GM18511 (cell line): ENCODE measurements around the gene SPC24.
"Not testable (repeated sequence)": the region's sequence is repeated elsewhere in the genome, so short reads cannot be mapped to it uniquely, and the experiment has no call there.

Experiments used
- ATAC-seq: cut with Tn5 transposase; IDR thresholded peaks from one replicate; pipeline ENCODE4 v1.9.1; 2021; ENCODE audit warnings: mild to moderate bottlenecking, moderate library complexity; ENCODE audit not compliant: unreplicated experiment

The SPC24 gene

DNA sequence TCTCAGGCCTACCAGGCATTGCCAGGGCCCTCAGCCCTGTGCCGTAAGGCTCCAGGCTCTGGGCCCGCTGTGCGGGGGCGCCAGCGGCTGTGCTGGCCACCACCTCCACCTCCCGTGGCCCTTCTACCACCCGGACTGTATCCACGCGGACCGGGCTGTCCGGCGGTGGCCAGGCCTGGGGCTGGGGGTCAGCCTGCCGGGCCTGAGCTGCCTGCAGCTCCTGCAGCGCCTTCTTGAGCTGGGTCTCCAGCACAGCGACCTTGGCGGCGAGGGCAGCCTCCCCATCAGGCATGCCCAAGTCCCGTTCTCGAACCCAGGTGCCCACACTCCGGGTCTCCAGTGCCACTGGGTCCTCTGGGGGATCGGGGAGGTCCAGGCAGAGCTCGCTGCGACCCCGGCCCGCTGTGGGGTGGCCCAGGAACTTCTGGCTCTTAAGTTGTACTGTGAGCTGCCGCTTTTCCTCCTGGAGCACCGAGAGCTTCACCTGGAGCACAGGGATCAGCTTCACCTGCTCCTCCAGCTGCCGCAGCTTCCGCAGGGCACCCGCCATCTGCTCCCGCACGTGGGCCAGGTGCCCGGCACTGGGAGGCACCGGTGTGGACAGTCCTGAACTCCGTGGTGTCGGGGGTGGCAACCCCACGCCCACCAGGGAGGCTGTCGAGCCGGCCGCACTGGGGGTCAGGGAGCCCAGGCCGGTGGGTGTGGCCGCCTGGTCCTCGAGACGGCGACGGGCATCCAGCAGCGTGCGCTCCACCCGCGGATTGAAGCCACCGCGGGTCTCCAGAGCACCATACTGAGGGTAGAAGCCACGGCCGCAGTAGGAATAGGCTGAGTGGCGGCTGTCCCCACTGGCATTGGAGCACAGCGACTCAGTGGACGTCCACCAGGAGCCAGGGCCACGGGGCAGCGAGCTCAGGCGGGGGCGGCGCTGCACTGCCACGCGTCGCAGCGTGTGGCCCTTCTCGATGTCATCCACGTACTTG lies 37.7 kb upstream of the SPC24 start:
- ATAC-seq = no peak

DNA sequence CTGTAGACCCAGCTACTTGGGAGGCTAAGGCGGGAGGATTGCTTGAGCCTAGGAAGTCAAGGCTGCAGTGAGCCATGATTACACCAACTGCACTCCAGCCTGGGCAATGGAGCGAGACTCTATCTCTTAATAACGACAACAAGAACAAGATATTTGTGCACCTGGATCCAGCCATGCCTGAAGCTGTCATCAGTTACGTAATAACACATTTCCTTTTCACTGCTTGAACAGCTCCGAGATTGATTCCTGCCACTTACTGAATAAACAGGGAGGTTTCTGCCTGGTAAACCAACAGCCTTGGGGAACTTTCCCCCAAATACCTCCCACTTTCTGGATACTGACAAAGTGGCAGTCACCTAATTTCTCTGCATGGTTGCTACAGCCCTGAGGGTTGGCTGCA lies 36.4 kb upstream of the SPC24 start:
- no peak for ATAC-seq

DNA sequence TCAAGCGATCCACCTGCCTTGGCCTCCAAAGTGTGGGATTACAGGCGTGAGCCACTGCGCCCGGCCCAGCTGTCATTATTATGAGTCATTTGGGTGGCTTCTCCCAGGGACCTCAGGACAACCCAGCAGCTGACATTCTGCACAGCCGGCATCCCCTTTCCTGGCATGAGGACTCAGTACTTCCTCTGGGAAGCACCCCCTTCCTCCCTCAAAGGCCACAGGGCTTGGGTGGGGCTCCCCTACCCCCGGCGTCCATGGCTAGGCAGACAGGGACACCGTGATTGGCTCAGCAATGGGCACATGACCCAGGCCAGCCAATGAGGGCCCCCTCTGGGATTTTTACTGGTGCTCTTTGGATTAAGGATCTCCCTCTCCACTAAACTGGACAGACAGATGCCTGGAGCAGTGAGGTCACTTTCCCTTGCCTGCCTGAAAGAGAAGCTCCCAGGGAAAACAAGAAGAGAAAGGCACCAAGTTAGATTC lies 35.7 kb upstream of the SPC24 start:
- ATAC-seq = no peak

DNA sequence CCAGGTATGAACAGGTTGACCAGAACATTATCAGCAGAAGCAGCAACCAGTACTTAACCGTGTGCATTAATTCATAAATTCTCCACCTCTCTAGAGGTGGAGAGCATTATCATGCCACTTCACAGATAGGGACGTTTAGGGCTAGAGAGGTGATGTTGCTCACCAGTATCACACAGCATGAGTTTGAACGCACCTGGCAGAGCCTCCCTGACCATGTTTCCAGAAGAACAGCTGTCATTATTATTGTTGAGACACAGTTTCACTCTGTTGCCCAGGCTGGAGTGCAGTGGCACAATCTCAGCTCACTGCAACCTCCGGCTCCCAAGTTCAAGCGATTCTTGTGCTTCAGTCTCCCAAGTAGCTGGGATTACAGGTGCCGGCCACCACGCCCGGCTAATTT lies 34.9 kb upstream of the SPC24 start:
- no peak for ATAC-seq

DNA sequence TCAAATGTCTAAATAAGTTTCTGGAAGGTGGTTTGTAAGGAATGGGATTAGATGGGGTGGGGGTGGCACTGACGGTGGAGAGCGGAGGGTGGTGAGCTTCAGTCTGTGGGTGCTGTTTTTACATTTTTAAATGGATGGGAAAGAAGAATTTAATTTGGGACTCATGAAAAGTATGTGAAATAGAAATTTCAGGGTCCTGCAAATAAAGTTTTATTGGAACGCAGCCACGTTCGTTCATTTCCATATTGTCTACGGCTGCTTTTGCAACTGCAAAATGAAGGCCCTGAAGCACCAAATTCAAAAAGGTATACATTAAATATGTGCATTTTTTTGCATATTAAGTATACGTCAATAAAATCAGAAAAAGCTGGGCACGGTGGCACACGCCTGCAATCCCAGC lies 31.9 kb upstream of the SPC24 start:
- no peak for ATAC-seq

DNA sequence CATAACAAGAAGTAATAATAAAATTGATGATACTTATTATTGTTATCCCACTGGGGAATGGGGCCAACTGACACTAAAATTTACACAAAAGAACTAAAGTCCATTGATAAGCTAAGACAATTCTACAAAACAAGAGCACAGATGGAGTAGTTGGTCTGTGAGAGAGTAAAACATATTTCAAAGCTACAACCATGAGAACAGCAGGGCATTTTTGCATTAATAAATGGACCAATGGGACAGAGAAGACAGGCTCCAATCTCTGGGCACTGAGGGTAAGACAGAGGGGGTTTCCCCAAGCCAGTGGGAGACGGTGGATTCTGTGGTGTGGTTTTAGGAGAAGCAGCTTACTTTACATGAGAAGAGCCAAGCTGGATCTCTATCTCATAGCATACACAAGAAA lies 27.4 kb upstream of the SPC24 start:
- ATAC-seq = no peak

DNA sequence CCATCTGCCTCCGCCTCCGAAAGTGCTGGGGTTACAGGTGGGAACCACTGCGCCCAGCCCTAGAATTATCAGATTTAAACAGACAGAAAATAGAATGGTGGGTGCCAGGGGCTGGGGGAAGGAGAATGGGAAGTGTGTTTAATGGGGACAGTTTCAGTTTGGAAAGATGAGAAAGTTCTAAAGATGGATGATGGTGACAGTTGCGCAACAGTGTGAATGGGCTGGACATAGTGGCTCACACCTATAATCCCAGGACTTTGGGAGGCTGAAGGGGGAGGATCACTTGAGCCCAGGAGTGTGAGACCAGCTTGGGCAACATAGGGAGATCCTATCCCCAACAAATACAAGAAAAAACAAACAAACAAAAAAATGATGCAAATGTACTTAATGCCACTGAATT lies 25.9 kb upstream of the SPC24 start:
- ATAC-seq = no peak

DNA sequence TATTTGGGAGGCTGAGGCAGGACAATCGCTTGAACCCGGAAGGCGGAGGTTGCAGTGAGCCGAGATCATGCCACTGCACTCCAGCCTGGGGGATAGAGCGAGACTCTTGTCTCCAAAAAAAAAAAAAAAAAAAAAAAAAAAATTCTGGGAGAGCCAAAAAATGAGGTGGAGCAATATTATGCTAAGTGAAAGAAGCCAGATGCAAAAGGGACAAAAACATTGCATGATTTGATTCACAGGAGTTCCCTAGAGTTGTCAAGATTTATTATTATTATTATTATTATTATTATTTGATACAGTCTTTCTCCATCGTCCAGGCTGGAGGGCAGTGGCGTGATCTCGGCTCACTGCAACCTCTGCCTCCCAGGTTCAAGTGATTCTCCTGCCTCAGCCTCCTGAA lies 25.4 kb upstream of the SPC24 start:
- not testable (repeated sequence) for ATAC-seq

DNA sequence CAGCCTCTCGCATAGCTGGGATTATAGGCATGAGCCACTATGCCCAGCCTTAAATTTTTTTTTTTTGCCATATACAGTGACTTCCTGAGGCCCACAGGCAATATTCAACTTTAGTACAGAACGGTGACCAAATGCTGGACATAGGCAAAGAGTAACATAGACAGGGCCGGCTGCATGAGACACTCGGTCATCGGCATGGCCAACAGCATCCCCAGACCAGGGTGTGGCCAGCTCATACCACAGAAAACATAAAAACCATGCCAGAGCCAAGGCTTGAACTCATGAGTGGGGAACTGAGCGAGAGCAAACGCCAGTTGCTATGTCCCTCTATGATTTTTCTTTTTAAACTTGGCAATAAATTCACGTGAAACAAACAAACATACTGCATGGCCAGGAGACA lies 24.8 kb upstream of the SPC24 start:
- ATAC-seq = no peak

DNA sequence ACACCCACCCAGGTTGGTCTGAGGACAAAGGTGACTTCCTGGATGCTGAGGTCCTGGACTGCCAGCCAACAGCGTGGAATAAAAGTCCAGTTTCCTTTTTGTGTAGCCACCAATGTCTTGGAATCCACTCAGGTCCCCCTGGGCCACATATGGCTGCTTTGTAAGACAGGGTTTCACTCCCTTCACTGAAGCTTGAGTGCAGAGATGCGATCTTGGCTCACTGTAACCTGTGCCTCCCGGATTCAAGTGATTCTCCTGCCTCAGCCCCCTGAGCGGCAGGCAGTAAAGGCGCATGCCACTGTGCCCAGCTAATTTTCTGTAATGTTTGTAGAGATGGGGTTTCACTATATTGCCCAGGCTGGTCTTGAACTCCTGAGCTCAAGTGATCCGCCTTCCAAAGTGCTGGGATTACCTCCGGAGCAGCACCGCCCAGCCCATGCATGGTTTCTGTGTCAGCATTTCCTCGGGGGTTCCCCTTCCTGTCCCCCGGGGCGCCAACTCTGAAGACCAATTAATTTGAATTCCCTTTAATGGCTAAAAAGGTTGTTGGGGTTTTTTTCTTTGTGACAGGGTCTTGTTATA lies 24.2 kb upstream of the SPC24 start:
- no peak for ATAC-seq

DNA sequence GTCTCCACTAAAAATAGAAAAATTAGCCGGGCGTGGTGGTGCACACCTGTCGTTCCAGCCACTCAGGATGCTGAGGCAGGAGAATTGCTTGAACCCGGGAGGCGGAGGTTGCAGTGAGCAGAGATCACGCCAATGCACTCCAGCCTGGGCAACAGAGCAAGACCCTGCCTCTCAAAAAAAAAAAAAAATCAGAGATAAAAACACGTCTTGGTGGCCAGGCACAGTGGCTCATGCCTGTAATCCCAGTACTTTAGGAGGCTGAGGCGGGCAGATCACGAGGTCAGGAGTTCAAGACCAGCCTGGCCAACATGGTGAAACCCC lies 23.5 kb upstream of the SPC24 start:
- ATAC-seq = not testable (repeated sequence)

DNA sequence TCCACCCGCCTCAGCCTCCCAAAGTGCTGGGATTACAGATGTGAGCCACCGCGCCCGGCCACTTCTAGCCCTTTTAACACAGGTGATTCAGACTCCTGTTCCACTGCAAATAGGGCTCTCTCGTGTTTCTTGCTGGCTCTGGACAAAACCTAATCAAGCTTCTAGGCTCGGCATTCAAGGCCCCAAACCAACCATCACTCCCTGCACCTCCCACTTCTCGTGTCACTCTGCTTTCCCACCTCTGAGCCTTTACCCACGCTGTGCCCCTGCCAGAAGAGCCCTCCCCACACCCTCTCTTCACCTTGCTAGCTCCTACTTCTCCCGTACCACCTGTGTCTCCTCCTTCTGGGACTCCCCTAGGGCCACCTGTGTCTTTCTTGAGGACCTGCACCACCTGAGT lies 22.0 kb upstream of the SPC24 start:
- no peak for ATAC-seq

DNA sequence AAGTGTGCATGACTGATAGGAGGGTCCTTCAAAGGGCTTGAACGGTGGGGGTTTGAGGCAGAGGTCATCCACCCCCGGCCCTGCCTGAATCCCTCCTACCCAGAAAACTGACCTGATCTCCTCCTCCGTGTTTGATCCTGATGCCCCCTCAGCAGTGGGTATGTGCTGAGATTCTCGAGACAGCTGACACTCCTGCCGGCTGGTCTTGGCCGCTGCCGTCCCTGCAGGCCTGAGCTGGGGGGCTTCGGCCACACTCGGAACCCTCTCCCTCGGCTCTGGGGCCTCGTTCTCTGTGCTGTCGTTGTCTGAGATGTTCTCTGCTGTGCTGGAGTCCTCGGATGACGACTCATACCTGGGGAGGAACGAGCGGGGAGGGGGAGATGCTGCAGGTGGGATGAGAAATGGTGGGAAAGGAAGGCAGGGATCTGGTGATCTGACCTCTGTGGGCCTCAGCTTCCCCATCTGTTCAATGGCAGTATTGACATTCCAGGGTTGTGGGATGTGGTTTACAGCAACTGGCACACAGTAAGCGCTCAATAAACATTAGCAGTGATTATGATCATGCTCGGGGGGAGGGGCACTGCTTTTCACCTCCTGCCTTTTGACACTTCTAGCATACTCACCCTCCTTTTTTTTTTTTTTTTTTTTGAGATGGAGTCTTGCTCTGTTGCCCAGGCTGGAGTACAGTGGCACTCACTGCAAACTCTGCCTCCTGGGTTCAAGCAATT lies 21.0 kb upstream of the SPC24 start:
- ATAC-seq = no peak

DNA sequence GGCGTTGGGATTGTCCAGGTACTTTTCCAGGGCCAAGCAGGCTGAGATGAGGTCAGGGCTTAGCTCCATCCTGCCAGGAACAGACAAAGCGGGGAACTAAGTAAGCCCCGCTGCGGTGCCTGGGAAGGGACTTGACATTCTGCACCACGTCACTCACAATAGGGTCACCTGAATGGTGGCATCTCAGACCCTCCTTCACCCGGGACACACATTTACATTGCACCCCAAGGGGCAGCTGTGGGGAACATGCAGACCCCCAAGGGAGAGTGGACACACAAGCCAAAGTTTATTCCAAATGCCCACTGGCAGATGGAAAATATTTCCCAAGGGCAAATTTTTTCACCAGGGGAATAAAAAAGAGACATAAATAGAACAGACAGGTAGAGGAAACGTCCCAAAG lies 20.3 kb upstream of the SPC24 start:
- no peak for ATAC-seq

DNA sequence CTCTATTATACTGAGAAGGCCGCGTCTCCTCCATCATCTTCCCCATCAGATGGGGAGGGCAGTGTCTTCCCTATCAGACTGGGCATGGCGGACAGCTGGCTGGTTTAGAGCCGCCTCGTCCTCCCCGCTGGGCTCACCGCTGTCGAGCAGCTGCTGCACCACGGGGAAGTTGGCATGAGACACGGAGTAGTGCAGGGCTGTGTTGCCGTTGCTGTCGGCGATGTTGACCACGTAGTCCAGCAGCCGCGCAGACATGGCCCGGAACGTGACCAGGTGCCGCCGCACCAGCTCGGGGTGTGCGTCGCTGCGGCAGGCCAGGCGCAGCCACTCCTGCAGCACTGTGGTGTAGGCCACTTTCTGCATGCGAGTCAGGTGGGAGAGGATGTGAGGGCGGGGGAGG lies 18.8 kb upstream of the SPC24 start:
- no peak for ATAC-seq

DNA sequence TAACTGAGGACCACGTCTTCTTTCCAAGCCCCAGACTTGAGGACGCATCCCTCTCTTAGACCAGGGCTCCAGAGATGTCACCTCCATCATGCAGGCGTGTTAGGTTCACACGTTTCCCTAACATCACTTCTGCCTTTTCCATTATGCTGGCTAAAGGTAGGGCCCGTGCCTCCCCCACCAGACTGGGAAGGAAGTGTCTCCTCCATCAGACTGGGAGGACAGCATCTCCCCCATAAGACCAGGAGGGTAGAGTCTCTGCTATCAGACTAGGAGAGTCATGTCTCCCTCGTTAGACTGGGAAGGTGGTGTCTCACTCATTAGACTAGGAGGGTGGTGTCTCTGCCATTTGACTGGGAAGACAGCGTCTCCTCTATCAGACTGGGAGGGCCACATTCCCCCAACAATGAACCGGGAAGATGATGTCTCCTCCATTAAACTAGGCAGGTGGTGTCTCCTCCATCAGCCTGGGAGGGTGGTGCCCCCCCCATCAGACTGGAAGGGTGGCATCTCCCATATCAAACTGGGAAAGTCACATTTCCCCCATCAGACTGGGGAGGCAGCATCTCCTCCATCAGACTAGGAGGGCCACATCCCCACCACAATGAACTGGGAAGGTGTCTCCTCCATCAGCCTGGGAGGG lies 18.1 kb upstream of the SPC24 start:
- ATAC-seq = no peak

DNA sequence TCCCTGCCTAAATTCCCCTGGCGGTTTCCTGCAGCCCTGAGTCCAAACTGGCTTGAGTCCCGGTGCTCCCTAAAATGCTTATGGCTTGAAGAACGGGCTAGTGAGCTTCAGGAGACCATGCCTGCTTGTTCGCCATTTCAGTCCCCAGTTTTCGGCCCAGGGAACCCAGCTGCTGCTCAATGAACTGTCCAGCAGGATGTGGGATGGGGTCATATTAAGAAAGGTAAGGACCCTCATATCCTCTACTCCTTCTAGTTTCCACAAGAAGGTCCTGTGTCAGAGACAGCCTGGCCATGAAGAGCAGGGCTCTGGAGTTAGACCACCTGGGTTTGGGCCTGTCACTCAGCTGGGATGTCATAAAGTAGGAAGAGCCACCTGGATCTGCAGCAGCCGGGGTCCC lies 17.0 kb upstream of the SPC24 start:
- ATAC-seq = no peak

DNA sequence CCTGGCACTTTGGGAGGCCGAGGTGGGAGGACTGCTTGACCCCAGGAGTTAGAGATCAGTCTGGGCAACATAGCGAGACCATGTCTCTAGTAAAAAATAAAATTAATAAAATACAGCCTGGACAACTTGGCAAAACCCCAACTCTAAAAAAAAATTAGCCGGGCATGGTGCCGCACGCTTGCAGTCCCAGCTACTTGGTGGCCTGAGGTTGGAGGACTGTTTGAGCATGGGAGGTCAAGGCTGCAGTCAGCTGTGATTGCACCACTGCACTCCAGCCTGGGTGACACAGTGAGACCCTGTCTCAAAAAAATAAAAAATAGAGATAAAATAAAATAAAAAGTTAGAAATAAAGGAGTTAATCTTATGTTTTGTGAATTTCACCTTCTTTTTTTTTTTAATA lies 15.6 kb upstream of the SPC24 start:
- ATAC-seq = no peak

DNA sequence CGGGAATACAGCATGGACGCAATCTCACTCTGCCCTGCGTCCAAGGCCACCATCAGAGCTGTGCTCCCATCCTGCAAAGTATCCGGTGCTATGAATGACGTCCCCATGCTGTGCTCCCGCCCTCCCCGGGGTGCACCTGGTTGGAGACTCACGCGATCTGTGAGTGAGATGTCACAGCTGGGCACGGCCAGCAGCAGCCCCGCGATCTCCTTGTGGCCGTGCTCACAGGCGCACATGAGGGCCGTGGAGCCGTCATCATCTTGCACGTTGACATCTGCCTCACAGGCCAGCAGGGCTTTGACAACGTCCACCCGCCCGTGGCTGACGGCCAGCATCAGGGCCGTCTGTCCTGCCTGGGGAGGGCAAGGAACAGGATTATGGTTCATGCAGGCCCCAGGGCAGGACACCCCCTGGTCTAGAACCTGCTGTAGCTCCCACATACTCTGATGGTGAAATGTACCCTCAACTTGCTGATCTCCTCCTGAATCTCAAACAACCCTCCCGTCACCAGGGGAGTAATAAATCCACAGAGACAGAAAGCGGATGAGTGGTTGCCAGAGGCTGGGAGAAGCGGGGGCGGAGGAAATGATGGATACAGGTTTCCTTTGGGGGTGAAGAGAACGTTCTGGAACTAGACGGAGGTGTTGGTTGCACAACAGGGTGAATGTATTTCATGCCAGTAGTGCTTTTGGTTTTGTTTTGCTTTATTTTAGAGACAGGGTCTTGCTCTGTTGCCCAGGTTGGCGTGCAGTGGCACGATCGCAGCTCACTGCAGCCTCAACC lies 14.5 kb upstream of the SPC24 start:
- no peak for ATAC-seq

DNA sequence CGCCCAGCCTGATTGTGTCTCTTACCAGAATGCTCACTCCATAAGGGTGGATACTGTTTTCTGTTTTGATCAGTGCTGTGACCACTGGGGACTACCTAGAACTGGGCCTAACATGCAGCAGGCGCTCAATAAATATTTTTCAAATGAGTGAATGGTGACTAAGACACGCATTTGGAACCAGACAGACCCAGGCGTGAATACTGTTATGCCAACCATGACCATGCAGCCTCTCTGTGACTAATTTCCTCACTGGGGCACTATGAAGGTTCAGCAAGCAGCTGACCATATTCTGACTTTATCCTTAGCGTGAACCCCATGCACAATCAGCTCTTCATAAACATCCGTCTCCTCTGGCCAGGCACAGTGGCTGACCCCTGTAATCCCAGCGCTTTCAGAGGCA lies 13.0 kb upstream of the SPC24 start:
- ATAC-seq = no peak
